Measurements from ENCODE around the gene CCL16.

GRCh38 chr17:35948092-35948491 lies 33.2 kb downstream of the CCL16 start:
- TF ChIP-seq SUZ12 (IDR thresholded peaks at IDR 0.05; ENCODE audit: extremely low read depth, insufficient read depth, insufficient read length) (no peak), YY1 (IDR thresholded peaks at IDR 0.05; ENCODE audit: insufficient read depth, insufficient read length) (no peak), ZNF274 (IDR thresholded peaks at IDR 0.05; ENCODE audit: low read depth, low read length) (no peak)
